ENCODE data around the gene USHBP1. TPM values are rescaled to one million over a fixed set of nuclear protein-coding genes. Genes with fewer than 3 reads are reported as not detected.

Gene USHBP1
- total RNA-seq, 1 experiment from 2014 or later: 0.15 TPM

DNA sequence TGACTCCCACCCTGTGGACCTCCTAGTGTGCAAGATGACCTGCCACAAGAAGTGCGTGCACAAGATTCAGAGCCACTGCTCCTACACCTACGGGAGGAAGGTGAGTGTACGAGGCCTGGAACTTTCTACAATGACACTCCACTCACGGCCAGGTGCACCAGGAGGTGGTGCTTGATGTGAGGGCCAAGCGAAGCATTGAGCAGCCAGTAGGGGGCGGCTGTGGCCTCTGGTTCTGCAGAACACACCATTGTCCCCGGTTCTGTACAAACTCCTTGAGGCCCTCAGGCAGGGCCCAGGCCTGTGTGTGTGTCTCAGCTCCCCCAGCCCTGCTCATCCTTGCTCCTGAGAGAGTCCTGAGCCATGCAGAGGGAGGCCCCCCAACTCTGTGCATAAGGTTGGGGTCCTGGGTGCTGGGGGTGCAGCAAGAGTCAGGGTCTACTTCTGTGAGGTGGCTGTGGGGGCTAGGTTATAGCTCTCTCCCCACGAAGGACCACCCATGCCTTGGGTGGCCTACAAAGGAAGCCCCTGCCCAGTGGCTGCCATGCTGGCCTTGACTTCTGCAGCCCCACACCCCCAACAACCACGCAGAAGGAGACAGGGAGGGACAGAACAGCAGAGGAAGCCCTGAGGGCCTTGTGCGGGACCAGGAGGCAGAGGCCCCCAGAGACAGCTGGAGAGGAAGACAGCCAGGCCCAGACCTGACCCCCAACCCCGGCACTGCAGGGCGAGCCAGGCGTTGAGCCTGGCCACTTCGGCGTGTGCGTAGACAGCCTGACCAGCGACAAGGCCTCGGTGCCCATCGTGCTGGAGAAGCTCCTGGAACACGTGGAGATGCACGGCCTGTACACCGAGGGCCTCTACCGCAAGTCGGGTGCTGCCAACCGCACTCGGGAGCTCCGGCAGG is 59.1 kb downstream of the USHBP1 start:
- intact Hi-C loops (cut with micrococcal nuclease): loop anchor here (1.0 kb wide), 1 partner anchor 77 kb away; no protein-coding TSS in a partner anchor
- H3K9me3 ChIP-seq (ENCODE audit: control insufficient read depth in 1 of 2, insufficient read depth in 1 of 2, low read depth in 1 of 2, low read length in 2 of 2): no peaks in the 10 kb centered on the region
- H3K79me2 ChIP-seq (ENCODE audit: insufficient read depth, low read length): no peaks in the 10 kb centered on the region
- no TSS peak for BruUV-seq (replicated peaks)
- no peak overlapping the region for H2AFZ ChIP-seq (ENCODE audit: low read depth, low read length, poor library complexity, severe bottlenecking)
- H3K4me3 ChIP-seq (replicated peaks in 1 of 2; ENCODE audit: low read depth in 1 of 2, low read length in 2 of 2): no peak overlapping the region
- RAD21 ChIA-PET (ENCODE audit: low non-redundant PET in 1 of 2, low total read pairs in 2 of 2, uncharacterized antibody in 2 of 2, unreplicated experiment in 2 of 2): no interaction called here
- H3K27me3 ChIP-seq (ENCODE audit: insufficient read depth, low read length): no peaks in the 10 kb centered on the region
- TF ChIP-seq ZBTB33 (IDR thresholded peaks at IDR 0.05; ENCODE audit: extremely low read depth, insufficient replicate concordance, low read length): no peak
- TF ChIP-seq, protein P1, sequence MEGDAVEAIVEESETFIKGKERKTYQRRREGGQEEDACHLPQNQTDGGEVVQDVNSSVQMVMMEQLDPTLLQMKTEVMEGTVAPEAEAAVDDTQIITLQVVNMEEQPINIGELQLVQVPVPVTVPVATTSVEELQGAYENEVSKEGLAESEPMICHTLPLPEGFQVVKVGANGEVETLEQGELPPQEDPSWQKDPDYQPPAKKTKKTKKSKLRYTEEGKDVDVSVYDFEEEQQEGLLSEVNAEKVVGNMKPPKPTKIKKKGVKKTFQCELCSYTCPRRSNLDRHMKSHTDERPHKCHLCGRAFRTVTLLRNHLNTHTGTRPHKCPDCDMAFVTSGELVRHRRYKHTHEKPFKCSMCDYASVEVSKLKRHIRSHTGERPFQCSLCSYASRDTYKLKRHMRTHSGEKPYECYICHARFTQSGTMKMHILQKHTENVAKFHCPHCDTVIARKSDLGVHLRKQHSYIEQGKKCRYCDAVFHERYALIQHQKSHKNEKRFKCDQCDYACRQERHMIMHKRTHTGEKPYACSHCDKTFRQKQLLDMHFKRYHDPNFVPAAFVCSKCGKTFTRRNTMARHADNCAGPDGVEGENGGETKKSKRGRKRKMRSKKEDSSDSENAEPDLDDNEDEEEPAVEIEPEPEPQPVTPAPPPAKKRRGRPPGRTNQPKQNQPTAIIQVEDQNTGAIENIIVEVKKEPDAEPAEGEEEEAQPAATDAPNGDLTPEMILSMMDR (IDR thresholded peaks at IDR 0.05 in 2 of 3, conservative IDR thresholded peaks at IDR 0.05 in 1 of 3; ENCODE audit: borderline replicate concordance in 1 of 3, insufficient read depth in 1 of 3, low read depth in 2 of 3, low read length in 2 of 3): peak; percentile 78 to 86 (median 85)
- no peak for TF ChIP-seq POLR2A (IDR thresholded peaks at IDR 0.05; ENCODE audit: borderline replicate concordance, extremely low read depth, insufficient read depth, insufficient read length)
- TF ChIP-seq TCF7L2 (IDR thresholded peaks at IDR 0.05; ENCODE audit: borderline replicate concordance, extremely low read depth, insufficient read depth, insufficient read length): no peak
- TF ChIP-seq EZH2 (IDR thresholded peaks at IDR 0.05): no peak
- TF ChIP-seq SIN3A (IDR thresholded peaks at IDR 0.05; ENCODE audit: low read depth): no peak
- TF ChIP-seq ZNF274 (IDR thresholded peaks at IDR 0.05; ENCODE audit: low read depth, low read length): no peak
- TF ChIP-seq JUND (IDR thresholded peaks at IDR 0.05): no peak
- TF ChIP-seq MAX (IDR thresholded peaks at IDR 0.05): no peak
- TF ChIP-seq POLR2AphosphoS5 (IDR thresholded peaks at IDR 0.05; ENCODE audit: low read depth, low read length): no peak; the same call in 1 of the 2 replicates
- peak; percentile 73 for TF ChIP-seq RAD21 (IDR thresholded peaks at IDR 0.05; ENCODE audit: low read depth)
- H3K9me2 ChIP-seq (ENCODE audit: insufficient read depth): no peaks in the 10 kb centered on the region
- no peak overlapping the region for H3K9ac ChIP-seq (ENCODE audit: low read length)
- no peak for DNase-seq (ENCODE audit: low read depth, low spot score)
- H3K4me2 ChIP-seq (ENCODE audit: low read length): no peak overlapping the region
- peaks cover 17 to 26% of the 10 kb centered on the region in 2 experiments; a peak in 3 of 4 replicates for H3K36me3 ChIP-seq (ENCODE audit: control insufficient read depth in 1 of 2, insufficient read depth in 2 of 2, low read length in 2 of 2)
- CTCF ChIA-PET: interaction anchor here (1.0 to 1.2 kb wide), 2 partner anchors 61 to 77 kb away, joined by 3 to 5 read pairs; no protein-coding TSS in a partner anchor
- no peaks in the 10 kb centered on the region for H4K20me1 ChIP-seq (ENCODE audit: insufficient read depth)
- H3K27ac ChIP-seq (ENCODE audit: low read depth, low read length): no peak overlapping the region
- POLR2A ChIA-PET: no interaction called here
- ATAC-seq: peak; percentile 64
- H3K4me1 ChIP-seq (ENCODE audit: control insufficient read depth in 1 of 2, insufficient read depth in 2 of 2, low read length in 2 of 2): peaks cover 10 to 22% of the 10 kb centered on the region in 2 experiments; a peak in 3 of 4 replicates

Data from HCT116 (cell line).